ENCODE results near the gene RGS7. TPM values are rescaled to one million over a fixed set of nuclear protein-coding genes. Genes with fewer than 3 reads are reported as not detected.

The RGS7 gene
- total RNA-seq, 2 experiments from 2014 or later, result not detected

GRCh38 chr1:241250465-241250864 lies 106.5 kb downstream of the RGS7 start:
- no peak overlapping the region for H3K4me2 ChIP-seq (ENCODE audit: low read length)
- TF ChIP-seq EZH2phosphoT487 (IDR thresholded peaks at IDR 0.05; ENCODE audit: borderline replicate concordance, low read depth, low read length) (no peak), CTCF (conservative IDR thresholded peaks at IDR 0.05; ENCODE audit: low read length) (no peak)
- intact Hi-C loops (cut with micrococcal nuclease; ENCODE audit: unreplicated experiment), result no loop called here
- H4K20me1 ChIP-seq (ENCODE audit: insufficient read depth, low read length), result no peaks in the 10 kb centered on the region
- no peaks in the 10 kb centered on the region for H3K79me2 ChIP-seq (ENCODE audit: insufficient read depth, low read depth, low read length)
- H2AFZ ChIP-seq (ENCODE audit: low read length), result no peak overlapping the region
- no peak overlapping the region for H3K4me3 ChIP-seq (ENCODE audit: low read depth, low read length, poor library complexity, severe bottlenecking)
- no peaks in the 10 kb centered on the region for H3K4me1 ChIP-seq (ENCODE audit: insufficient read depth, low read length, poor library complexity, severe bottlenecking)
- POLR2A ChIA-PET, result no interaction called here
- H3K9me2 ChIP-seq (ENCODE audit: insufficient read depth, low read length), result no peaks in the 10 kb centered on the region
- H3K36me3 ChIP-seq (ENCODE audit: insufficient read depth, low read length), result no peaks in the 10 kb centered on the region
- BruUV-seq (replicated peaks), result no TSS peak
- no peaks in the 10 kb centered on the region for H3K9me3 ChIP-seq (ENCODE audit: low read length)
- no peak overlapping the region for H3K27ac ChIP-seq (ENCODE audit: low read depth, low read length, poor library complexity, severe bottlenecking)
- DNase-seq (ENCODE audit: low spot score), result no peak
- CTCF ChIA-PET (ENCODE audit: unreplicated experiment), result no interaction called here

- DNase-seq (ENCODE audit: low spot score), result no peak
- Histone ChIP-seq H2AFZ (ENCODE audit: low read length) (no peak overlapping the region), H4K20me1 (ENCODE audit: insufficient read depth, low read length) (no peaks in the 10 kb centered on the region), H3K36me3 (ENCODE audit: insufficient read depth, low read length) (no peaks in the 10 kb centered on the region), H3K27ac (ENCODE audit: low read depth, low read length, poor library complexity, severe bottlenecking) (no peak overlapping the region), H3K9me3 (ENCODE audit: low read length) (no peaks in the 10 kb centered on the region), H3K79me2 (ENCODE audit: insufficient read depth, low read depth, low read length) (no peaks in the 10 kb centered on the region), H3K4me2 (ENCODE audit: low read length) (no peak overlapping the region), H3K9me2 (ENCODE audit: insufficient read depth, low read length) (no peaks in the 10 kb centered on the region), H3K4me3 (ENCODE audit: low read depth, low read length, poor library complexity, severe bottlenecking) (no peak overlapping the region), H3K4me1 (ENCODE audit: insufficient read depth, low read length, poor library complexity, severe bottlenecking) (no peaks in the 10 kb centered on the region)
- BruUV-seq (replicated peaks), result no TSS peak
- ChIA-PET CTCF (ENCODE audit: unreplicated experiment) (no interaction called here), POLR2A (no interaction called here)
- intact Hi-C loops (cut with micrococcal nuclease; ENCODE audit: unreplicated experiment), result no loop called here
- no peak for TF ChIP-seq EZH2phosphoT487 (IDR thresholded peaks at IDR 0.05; ENCODE audit: borderline replicate concordance, low read depth, low read length)
- TF ChIP-seq CTCF (conservative IDR thresholded peaks at IDR 0.05; ENCODE audit: low read length), result no peak
Observed at GRCh38 chr1:241240069-241240468, 116.9 kb downstream of the RGS7 start.

DNA sequence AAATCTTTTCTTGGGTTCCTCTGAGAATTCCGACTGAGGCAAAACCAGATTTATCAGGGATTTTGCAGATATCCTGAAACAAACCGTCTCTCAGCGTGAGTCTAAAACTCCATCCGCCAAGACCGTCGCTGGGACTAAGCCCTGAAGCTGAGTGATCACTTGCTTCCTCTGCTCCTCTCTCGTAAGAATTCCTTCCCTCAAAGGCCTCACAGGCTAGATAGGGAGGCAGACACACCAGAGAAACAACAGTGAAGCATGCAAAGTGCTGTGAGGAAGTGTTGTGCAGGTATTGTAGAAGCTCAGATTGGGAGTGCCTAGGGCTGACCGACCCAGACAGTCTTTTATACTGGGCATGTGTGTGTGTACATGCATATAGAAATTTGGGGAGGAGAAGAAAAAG lies 119.1 kb downstream of the RGS7 start:
- Histone ChIP-seq H3K4me2 (ENCODE audit: low read length) (no peak overlapping the region), H2AFZ (ENCODE audit: low read length) (no peak overlapping the region), H3K79me2 (ENCODE audit: insufficient read depth, low read depth, low read length) (no peaks in the 10 kb centered on the region), H3K9me3 (ENCODE audit: low read length) (no peaks in the 10 kb centered on the region), H3K4me3 (ENCODE audit: low read depth, low read length, poor library complexity, severe bottlenecking) (no peak overlapping the region), H3K4me1 (ENCODE audit: insufficient read depth, low read length, poor library complexity, severe bottlenecking) (no peaks in the 10 kb centered on the region), H3K27ac (ENCODE audit: low read depth, low read length, poor library complexity, severe bottlenecking) (no peak overlapping the region), H4K20me1 (ENCODE audit: insufficient read depth, low read length) (no peaks in the 10 kb centered on the region), H3K36me3 (ENCODE audit: insufficient read depth, low read length) (no peaks in the 10 kb centered on the region), H3K9me2 (ENCODE audit: insufficient read depth, low read length) (no peaks in the 10 kb centered on the region)
- POLR2A ChIA-PET, result interaction anchor here (0.7 kb wide), 2 partner anchors 16 to 25 kb away, joined by 3 read pairs; no protein-coding TSS in a partner anchor
- CTCF ChIA-PET (ENCODE audit: unreplicated experiment), result no interaction called here
- intact Hi-C loops (cut with micrococcal nuclease; ENCODE audit: unreplicated experiment), result no loop called here
- BruUV-seq (replicated peaks), result no TSS peak
- DNase-seq (ENCODE audit: low spot score), result no peak
- no peak for TF ChIP-seq CTCF (conservative IDR thresholded peaks at IDR 0.05; ENCODE audit: low read length)
- no peak for TF ChIP-seq EZH2phosphoT487 (IDR thresholded peaks at IDR 0.05; ENCODE audit: borderline replicate concordance, low read depth, low read length)
